ENCODE measurements around the gene APIP.
"Not testable (repeated sequence)": the region's sequence is repeated elsewhere in the genome, so short reads cannot be mapped to it uniquely, and the experiment has no call there.

APIP gene

DNA sequence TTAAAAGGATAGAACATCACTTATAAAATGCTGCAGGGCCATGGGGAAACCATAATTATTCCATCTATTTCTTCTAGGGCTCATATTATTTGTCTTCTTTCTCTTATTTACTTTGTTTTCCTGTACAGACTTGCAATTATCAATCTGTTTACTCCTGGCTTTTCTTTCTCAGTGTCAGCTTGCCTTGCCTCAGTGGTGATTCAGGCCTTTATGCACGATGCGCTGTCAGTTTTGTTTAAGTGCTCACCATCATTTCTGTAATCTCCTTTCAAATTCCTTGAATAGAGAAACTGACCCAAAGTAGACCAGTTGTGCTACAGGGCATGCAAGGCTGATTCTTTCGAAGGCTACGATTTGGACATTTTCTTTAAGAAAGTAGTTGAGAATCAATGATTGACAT, 5.0 kb upstream of the APIP start:
- H3K4me3 ChIP-seq (ENCODE audit: low read depth, low read length) = no peak overlapping the region
- DNase-seq = no peak
- H3K27ac ChIP-seq = no peak overlapping the region
- no peaks in the 10 kb centered on the region for H3K27me3 ChIP-seq (replicated peaks)
- TF ChIP-seq, protein P1, sequence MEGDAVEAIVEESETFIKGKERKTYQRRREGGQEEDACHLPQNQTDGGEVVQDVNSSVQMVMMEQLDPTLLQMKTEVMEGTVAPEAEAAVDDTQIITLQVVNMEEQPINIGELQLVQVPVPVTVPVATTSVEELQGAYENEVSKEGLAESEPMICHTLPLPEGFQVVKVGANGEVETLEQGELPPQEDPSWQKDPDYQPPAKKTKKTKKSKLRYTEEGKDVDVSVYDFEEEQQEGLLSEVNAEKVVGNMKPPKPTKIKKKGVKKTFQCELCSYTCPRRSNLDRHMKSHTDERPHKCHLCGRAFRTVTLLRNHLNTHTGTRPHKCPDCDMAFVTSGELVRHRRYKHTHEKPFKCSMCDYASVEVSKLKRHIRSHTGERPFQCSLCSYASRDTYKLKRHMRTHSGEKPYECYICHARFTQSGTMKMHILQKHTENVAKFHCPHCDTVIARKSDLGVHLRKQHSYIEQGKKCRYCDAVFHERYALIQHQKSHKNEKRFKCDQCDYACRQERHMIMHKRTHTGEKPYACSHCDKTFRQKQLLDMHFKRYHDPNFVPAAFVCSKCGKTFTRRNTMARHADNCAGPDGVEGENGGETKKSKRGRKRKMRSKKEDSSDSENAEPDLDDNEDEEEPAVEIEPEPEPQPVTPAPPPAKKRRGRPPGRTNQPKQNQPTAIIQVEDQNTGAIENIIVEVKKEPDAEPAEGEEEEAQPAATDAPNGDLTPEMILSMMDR (IDR thresholded peaks at IDR 0.05; ENCODE audit: low read depth, low read length, missing control alignments) = no peak
- in situ Hi-C loops (cut with HindIII; ENCODE audit: low pct_ligation_motif_present, low sequenced_read_pairs) = no loop called here
- H3K36me3 ChIP-seq (replicated peaks) = no peaks in the 10 kb centered on the region

- peak; percentile 35 for DNase-seq
- in situ Hi-C loops (cut with HindIII; ENCODE audit: low pct_ligation_motif_present, low sequenced_read_pairs) = no loop called here
- H3K4me3 ChIP-seq (ENCODE audit: low read depth, low read length) = peak overlapping the region; percentile 97
- no peaks in the 10 kb centered on the region for H3K27me3 ChIP-seq (replicated peaks)
- peak overlapping the region; percentile 79 for H3K27ac ChIP-seq
- TF ChIP-seq, protein P1 (IDR thresholded peaks at IDR 0.05; ENCODE audit: low read depth, low read length, missing control alignments) = no peak
- H3K36me3 ChIP-seq (replicated peaks) = no peaks in the 10 kb centered on the region
Measured at GRCh38 chr11:34916843-34917770, 928 bp upstream of the APIP start.

DNA sequence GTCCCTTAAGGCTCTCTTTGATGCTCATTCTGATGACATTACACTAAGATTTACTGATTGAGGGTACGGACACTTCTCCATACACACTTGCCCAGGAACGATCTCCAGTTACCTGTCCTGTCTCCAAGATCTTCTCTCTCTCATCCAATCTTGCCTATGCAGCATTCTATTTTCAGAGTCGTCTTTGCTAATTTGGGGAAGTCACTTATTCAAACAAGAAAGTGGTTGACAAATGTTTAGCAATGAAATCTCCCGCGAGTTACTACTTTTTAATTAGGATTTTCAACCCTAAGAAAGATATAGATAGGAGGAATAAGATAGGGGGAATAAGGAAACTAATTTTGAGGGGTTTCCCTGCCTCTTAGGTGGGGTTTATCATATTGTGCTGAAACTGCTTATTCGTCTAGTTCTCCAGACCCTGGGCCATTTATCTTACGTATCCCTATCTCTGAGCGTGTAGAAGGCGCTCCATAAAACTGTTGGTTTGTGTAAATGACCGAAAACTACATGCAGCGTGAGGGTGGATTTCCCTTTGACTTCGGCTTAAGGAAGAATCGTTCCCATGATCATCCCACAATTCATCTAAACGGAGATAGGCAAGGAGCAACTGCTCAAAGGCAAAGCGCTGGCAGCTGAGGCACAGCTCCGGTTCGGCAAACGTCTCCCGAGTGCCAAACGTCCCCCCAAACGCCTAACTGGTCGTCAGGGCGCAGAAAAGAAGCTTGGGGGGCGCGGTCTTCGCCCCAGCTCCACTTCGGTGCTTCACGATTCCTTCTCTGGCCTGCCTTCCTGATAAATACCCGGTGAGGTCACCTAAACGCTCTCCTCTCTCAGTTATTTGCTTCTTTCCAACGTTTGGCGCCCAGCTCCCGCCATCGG, 804 bp downstream of the APIP start:
- peak overlapping the region; percentile 97 for H3K4me3 ChIP-seq (ENCODE audit: low read depth, low read length)
- peak; percentile 17 for DNase-seq
- in situ Hi-C loops (cut with HindIII; ENCODE audit: low pct_ligation_motif_present, low sequenced_read_pairs) = no loop called here
- TF ChIP-seq, protein P1 (IDR thresholded peaks at IDR 0.05; ENCODE audit: low read depth, low read length, missing control alignments) = no peak
- no peaks in the 10 kb centered on the region for H3K27me3 ChIP-seq (replicated peaks)
- H3K36me3 ChIP-seq (replicated peaks) = no peaks in the 10 kb centered on the region
- H3K27ac ChIP-seq = peak overlapping the region; percentile 87

GRCh38 chr11:34913556-34913955, 2.6 kb downstream of the APIP start:
- H3K4me3 ChIP-seq (ENCODE audit: low read depth, low read length); DNase-seq; H3K27ac ChIP-seq; in situ Hi-C loops (cut with HindIII; ENCODE audit: low pct_ligation_motif_present, low sequenced_read_pairs); H3K27me3 ChIP-seq (replicated peaks); H3K36me3 ChIP-seq (replicated peaks): not testable (repeated sequence)

DNA sequence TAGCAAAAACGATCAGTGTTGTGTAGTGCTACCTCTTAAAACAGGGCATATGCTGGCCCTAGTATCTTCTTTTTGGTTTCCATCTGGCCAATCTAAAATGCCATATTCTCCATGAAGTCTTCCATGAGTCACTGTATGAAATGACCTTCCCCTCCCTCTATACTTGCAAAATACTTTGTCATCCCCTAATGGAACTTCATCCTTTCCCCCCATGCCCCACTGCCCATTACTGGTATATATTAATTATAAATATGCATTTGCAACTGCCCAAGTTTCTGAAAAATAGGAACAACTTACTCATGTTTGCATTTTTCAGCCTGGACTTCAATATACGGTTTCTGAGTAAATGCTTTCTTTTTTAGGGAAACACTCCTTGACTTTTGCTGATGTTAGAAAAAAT, 4.5 kb downstream of the APIP start:
- no peak overlapping the region for H3K27ac ChIP-seq
- H3K4me3 ChIP-seq (ENCODE audit: low read depth, low read length) = no peak overlapping the region
- in situ Hi-C loops (cut with HindIII; ENCODE audit: low pct_ligation_motif_present, low sequenced_read_pairs) = no loop called here
- no peak for DNase-seq
- H3K36me3 ChIP-seq (replicated peaks) = no peaks in the 10 kb centered on the region
- H3K27me3 ChIP-seq (replicated peaks) = no peaks in the 10 kb centered on the region
- TF ChIP-seq, protein P1 (IDR thresholded peaks at IDR 0.05; ENCODE audit: low read depth, low read length, missing control alignments) = no peak

- TF ChIP-seq, protein P1 (IDR thresholded peaks at IDR 0.05; ENCODE audit: low read depth, low read length, missing control alignments) = no peak
- Histone ChIP-seq H3K27ac (no peak overlapping the region), H3K4me3 (ENCODE audit: low read depth, low read length) (no peak overlapping the region), H3K36me3 (replicated peaks) (no peaks in the 10 kb centered on the region), H3K27me3 (replicated peaks) (no peaks in the 10 kb centered on the region)
- in situ Hi-C loops (cut with HindIII; ENCODE audit: low pct_ligation_motif_present, low sequenced_read_pairs) = no loop called here
- no peak for DNase-seq
Measured at GRCh38 chr11:34910817-34911216, 5.4 kb downstream of the APIP start.
